ENCODE data around the gene FLRT2.
A peak's percentile ranks its signal among the peaks of the same experiment; 100 is the strongest.

Gene FLRT2

GRCh38 chr14:85531141-85531586, 1.2 kb downstream of the FLRT2 start:
- DNase-seq: peak; percentile 83

- peak; percentile 88 for DNase-seq
These were observed 1.8 kb downstream of the FLRT2 start for GRCh38 chr14:85531587-85532373.

- no peak for DNase-seq
These were observed 2.6 kb downstream of the FLRT2 start for GRCh38 chr14:85532374-85533022.

- peak; percentile 92 for DNase-seq
These were observed 3.3 kb downstream of the FLRT2 start for GRCh38 chr14:85533023-85533860.

- DNase-seq: peak; percentile 15
These were observed 3.9 kb downstream of the FLRT2 start for GRCh38 chr14:85533861-85534291.

- DNase-seq: peak; percentile 21
These were observed 4.7 kb downstream of the FLRT2 start for GRCh38 chr14:85534458-85535293.

GRCh38 chr14:85535321-85535720, 5.4 kb downstream of the FLRT2 start:
- DNase-seq: peak; percentile 13

- DNase-seq: peak; percentile 76
These were observed 6.3 kb downstream of the FLRT2 start for GRCh38 chr14:85535991-85536832.

GRCh38 chr14:85536833-85537190, 6.9 kb downstream of the FLRT2 start:
- peak; percentile 53 for DNase-seq

GRCh38 chr14:85537526-85537925, 7.6 kb downstream of the FLRT2 start:
- no peak for DNase-seq

- no peak for DNase-seq
These were observed 8.7 kb downstream of the FLRT2 start for GRCh38 chr14:85538636-85539035.

- no peak for DNase-seq
These were observed 9.6 kb downstream of the FLRT2 start for GRCh38 chr14:85539510-85539909.

GRCh38 chr14:85542623-85543022, 12.7 kb downstream of the FLRT2 start:
- no peak for DNase-seq

- no peak for DNase-seq
These were observed 15.8 kb downstream of the FLRT2 start for GRCh38 chr14:85545738-85546137.

- DNase-seq: no peak
These were observed 16.4 kb downstream of the FLRT2 start for GRCh38 chr14:85546390-85546789.

GRCh38 chr14:85549697-85550096, 19.8 kb downstream of the FLRT2 start:
- no peak for DNase-seq

GRCh38 chr14:85554106-85554505, 24.2 kb downstream of the FLRT2 start:
- DNase-seq: no peak

- no peak for DNase-seq
These were observed 26.3 kb downstream of the FLRT2 start for GRCh38 chr14:85556267-85556666.

- no peak for DNase-seq
These were observed 28.6 kb downstream of the FLRT2 start for GRCh38 chr14:85558505-85558904.

GRCh38 chr14:85562630-85563029, 32.7 kb downstream of the FLRT2 start:
- DNase-seq: no peak

- DNase-seq: peak; percentile 17
These were observed 35.0 kb downstream of the FLRT2 start for GRCh38 chr14:85564841-85565527.

Data from fibroblast of skin of right quadriceps (primary cell).